ENCODE measurements around the gene TBXA2R. TPM values are rescaled to one million over a fixed set of nuclear protein-coding genes. Genes with fewer than 3 reads are reported as not detected.

The TBXA2R gene
- total and polyA plus RNA-seq, 2 donors, result 0.28 to 1.2 TPM

DNA sequence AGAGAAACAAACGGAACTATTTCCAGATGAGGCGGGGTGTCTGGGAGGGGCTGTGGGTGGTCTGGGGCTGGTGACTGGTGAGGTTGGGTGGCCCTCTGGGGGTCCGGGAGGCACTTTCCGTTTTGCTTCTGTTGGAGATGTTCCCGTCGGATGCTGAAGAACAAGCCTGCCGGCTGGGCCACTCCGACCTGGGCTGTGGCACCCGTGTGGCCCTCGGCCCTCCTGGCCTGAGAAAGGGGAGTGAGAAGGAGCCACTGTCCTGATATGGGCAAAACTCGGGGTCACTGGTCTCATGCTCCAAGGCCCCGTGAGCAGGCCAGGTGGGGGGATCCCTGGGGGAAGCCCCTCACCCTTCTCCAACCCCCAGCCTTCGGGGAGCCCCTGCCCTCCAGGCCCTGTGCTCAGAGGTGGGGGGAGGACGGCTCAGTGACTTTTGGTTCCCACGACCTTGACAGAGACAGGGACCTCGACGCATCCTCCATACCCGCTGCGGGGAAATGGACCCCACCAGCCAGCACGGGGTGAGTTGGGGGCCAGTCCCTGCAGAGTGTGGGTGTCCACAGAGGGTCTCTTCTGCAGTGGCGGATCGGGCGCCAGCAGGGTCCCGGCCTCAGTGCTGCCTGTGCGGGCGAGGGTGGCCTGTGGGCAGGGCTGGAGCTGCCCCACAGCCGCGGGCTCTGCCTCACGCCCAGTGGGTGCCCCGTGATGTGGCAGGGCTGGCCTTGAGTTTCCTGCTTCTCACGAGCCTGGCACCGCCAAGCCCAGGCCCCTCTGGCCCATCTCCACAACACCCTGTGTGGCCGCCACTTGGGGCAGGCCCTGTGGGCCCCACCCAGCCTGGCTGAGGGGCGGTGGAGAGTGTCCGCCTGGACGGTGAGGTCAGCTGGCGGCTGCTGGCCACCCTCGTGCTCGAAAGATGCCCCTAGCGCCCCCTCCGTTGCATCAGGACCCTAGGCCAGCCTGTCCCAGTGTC, 4.4 kb upstream of the TBXA2R start:
- no peak overlapping the region for H3K27ac ChIP-seq (ENCODE audit: low read depth in 1 of 2, low read length in 1 of 2)
- H3K9me3 ChIP-seq (ENCODE audit: control insufficient read depth in 2 of 2, insufficient read depth in 1 of 2, low read length in 1 of 2), result peaks cover 0 to 12% of the 10 kb centered on the region in 2 donors
- no peak for DNase-seq (ENCODE audit: low read depth in 6 of 9, low spot score in 9 of 9)
- peaks cover 40 to 60% of the 10 kb centered on the region in 2 donors for H3K36me3 ChIP-seq (ENCODE audit: control insufficient read depth in 2 of 2, insufficient read depth in 2 of 2, low read length in 1 of 2)
- H3K27me3 ChIP-seq (ENCODE audit: control insufficient read depth in 2 of 2, insufficient read depth in 1 of 2, low read length in 1 of 2), result peaks cover 20 to 24% of the 10 kb centered on the region in 2 donors
- 95% methylated on average over 41 of the region's 41 CpGs for WGBS
- no peak overlapping the region for H3K4me3 ChIP-seq (ENCODE audit: low read length in 2 of 2)
- H3K4me1 ChIP-seq (ENCODE audit: control insufficient read depth in 2 of 2, insufficient read depth in 2 of 2, low read length in 2 of 2), result peaks cover 5 to 29% of the 10 kb centered on the region in 2 donors

DNA sequence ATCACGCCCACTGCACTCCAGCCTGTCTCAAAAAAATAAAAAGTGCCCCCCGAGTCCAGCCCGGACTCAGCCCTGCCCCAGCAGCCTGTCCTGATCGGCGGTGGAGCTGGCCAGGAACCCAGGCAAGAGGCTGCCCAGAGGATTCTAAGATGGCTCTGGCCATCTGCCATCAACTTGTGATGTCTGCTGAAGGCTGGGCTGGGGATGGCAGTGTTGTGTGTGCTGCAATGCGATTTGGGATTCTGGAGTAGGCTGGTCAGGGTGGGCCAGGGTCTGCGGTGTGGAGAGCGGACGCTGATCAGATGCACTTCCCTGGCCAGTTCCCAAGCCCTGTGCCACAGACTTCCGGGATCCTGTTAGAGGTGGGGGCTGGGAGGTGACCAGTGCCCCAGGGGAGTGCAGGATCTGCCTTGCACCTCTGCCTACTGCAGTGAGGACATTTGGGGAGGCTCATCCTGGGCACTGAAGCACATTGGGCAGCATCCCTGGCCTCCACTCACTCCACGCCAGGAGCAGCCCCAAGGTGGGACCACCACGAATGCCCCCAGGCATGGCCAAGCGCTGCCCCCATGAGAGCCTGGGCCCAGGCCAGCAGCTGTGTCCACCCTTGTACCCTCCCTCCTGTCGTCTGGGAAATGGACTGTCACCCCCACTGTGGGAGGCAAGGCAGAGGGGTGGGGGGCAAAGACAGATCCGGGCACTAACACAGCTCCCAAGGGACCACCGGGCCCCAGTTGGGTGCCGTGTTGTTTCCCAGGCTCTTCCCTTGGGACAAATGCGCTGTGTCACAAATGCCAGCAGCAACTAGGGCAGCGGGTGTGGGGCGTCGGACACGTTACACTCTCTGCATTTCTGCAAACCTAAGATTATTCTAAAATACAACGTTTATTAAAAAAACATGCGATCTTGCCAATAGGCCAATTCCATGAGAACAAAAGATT, 3.4 kb upstream of the TBXA2R start:
- peaks cover 7 to 36% of the 10 kb centered on the region in 2 donors for H3K4me1 ChIP-seq (ENCODE audit: control insufficient read depth in 2 of 2, insufficient read depth in 2 of 2, low read length in 2 of 2)

DNA sequence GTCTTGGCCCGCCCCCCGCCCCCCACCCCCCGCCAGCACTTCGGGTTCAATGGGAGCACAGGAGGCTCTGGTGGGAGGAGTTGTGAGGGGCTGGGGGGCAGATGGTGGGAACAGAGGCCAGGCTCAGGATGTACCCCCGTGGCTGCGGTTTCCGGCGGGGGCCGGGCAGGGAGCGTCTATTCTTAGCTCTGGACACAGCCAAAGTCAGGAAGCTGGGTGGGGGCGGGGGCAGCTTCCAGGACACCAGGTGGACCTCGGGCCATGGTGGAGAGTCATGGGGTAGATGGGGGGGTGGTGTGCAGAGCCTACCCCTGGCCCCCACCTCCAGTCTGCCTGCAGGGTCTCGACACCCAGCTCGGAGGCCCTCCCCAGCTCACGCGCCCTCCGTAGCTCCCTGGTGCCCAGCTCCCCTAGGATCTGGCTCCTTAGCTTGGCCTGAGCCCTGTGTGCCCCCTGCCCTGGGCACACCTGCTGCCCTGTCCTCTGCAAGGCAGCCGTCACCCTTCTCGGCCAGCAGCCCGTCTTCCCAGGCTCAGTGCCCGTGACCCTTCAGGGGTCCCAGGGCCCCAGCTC, 2.2 kb upstream of the TBXA2R start:
- H3K27me3 ChIP-seq (ENCODE audit: control insufficient read depth in 2 of 2, insufficient read depth in 1 of 2, low read length in 1 of 2), result peaks cover 27 to 40% of the 10 kb centered on the region in 2 donors
- H3K4me3 ChIP-seq (ENCODE audit: low read length in 2 of 2), result no peak overlapping the region
- 22% methylated on average over 21 of the region's 21 CpGs for WGBS
- DNase-seq (ENCODE audit: low read depth in 6 of 9, low spot score in 9 of 9), result no peak
- peaks cover 7 to 42% of the 10 kb centered on the region in 2 donors for H3K4me1 ChIP-seq (ENCODE audit: control insufficient read depth in 2 of 2, insufficient read depth in 2 of 2, low read length in 2 of 2)
- no peak overlapping the region for H3K27ac ChIP-seq (ENCODE audit: low read depth in 1 of 2, low read length in 1 of 2)
- H3K36me3 ChIP-seq (ENCODE audit: control insufficient read depth in 2 of 2, insufficient read depth in 2 of 2, low read length in 1 of 2), result peaks cover 34 to 40% of the 10 kb centered on the region in 2 donors
- H3K9me3 ChIP-seq (ENCODE audit: control insufficient read depth in 2 of 2, insufficient read depth in 1 of 2, low read length in 1 of 2), result peaks cover 0 to 12% of the 10 kb centered on the region in 2 donors

More for the DNA sequence above, 3.4 kb upstream of the TBXA2R start:
- peaks cover 37 to 51% of the 10 kb centered on the region in 2 donors for H3K36me3 ChIP-seq (ENCODE audit: control insufficient read depth in 2 of 2, insufficient read depth in 2 of 2, low read length in 1 of 2)
- 94% methylated on average over 24 of the region's 24 CpGs for WGBS
- peak overlapping the region in 1 of 2 donors; percentile 2 for H3K27ac ChIP-seq (ENCODE audit: low read depth in 1 of 2, low read length in 1 of 2)
- H3K4me3 ChIP-seq (ENCODE audit: low read length in 2 of 2), result no peak overlapping the region
- peaks cover 0 to 12% of the 10 kb centered on the region in 2 donors for H3K9me3 ChIP-seq (ENCODE audit: control insufficient read depth in 2 of 2, insufficient read depth in 1 of 2, low read length in 1 of 2)
- no peak for DNase-seq (ENCODE audit: low read depth in 6 of 9, low spot score in 9 of 9)
- H3K27me3 ChIP-seq (ENCODE audit: control insufficient read depth in 2 of 2, insufficient read depth in 1 of 2, low read length in 1 of 2), result peaks cover 22 to 34% of the 10 kb centered on the region in 2 donors

DNA sequence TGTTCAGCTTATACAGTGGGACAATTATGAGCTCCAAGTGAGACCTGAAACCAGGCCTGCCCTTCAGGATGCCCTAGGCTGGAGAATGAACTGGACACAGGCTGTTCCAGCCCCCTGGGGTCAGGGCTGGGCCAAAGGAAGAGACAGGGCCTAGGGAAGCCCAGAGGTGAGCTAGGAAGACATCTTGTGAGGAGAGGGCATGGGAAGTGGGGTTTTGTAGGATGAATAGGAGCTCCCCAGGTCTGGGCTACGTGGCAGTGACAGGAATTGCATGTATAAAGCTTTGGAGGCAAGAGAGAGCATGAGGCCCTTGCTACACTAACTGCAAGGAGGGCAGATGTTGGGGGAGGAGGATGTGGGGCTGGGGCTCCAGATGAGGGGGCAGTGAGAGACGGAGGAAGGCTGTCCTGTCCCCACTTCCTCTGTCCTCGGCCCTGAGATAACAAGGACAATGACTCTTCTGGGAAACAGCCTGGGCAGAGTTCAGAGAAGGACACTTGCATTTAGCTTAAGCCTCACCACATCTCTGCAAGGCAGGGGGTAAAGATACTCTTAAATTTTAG, 1.5 kb upstream of the TBXA2R start:
- no peak for DNase-seq (ENCODE audit: low read depth in 6 of 9, low spot score in 9 of 9)
- Histone ChIP-seq H3K27ac (ENCODE audit: low read depth in 1 of 2, low read length in 1 of 2) (no peak overlapping the region), H3K36me3 (ENCODE audit: control insufficient read depth in 2 of 2, insufficient read depth in 2 of 2, low read length in 1 of 2) (peaks cover 28 to 33% of the 10 kb centered on the region in 2 donors), H3K4me3 (ENCODE audit: low read length in 2 of 2) (no peak overlapping the region), H3K27me3 (ENCODE audit: control insufficient read depth in 2 of 2, insufficient read depth in 1 of 2, low read length in 1 of 2) (peaks cover 27 to 45% of the 10 kb centered on the region in 2 donors), H3K9me3 (ENCODE audit: control insufficient read depth in 2 of 2, insufficient read depth in 1 of 2, low read length in 1 of 2) (peaks cover 0 to 12% of the 10 kb centered on the region in 2 donors), H3K4me1 (ENCODE audit: control insufficient read depth in 2 of 2, insufficient read depth in 2 of 2, low read length in 2 of 2) (peaks cover 7 to 42% of the 10 kb centered on the region in 2 donors)
- WGBS, result 16% methylated on average over 3 of the region's 3 CpGs

DNA sequence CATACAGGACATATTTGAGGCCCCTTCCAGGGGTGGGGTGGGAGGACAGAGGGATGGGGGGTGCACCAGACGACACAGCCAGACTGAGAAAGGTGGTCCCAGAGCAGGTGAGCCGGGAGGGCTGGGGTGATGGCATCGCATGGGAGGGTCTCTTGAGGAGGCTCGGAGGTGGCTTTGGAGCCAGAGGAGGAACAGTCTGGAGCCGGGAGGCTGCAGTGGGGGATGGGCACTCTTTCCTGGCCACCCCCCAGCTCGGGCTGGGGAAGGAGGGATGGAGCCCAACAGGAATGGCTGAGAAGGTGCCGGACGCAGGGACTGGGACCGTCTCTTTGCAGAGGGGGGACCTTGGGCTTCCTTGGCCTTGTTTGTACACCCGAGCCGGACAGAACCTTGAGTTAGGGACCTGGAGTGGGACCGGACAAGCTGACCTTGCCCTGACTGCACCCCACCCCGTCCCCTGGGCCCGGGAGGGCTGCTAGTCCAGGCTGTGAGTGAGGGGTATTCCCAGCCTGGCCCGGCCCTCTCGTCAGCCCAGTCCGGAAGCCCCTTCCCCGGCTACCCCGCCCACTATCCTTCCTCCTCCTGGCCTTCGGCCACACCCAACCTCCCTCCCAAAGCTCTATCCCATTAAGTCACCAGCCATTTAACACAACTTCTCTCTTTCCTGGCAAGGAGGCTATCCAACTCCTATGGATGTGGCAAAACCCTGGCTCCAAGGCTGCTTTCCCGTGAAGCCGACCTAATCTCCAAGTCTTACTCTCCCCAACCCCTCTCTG, 816 bp upstream of the TBXA2R start:
- no peak overlapping the region for H3K4me3 ChIP-seq (ENCODE audit: low read length in 2 of 2)
- peaks cover 25 to 27% of the 10 kb centered on the region in 2 donors for H3K36me3 ChIP-seq (ENCODE audit: control insufficient read depth in 2 of 2, insufficient read depth in 2 of 2, low read length in 1 of 2)
- H3K27ac ChIP-seq (ENCODE audit: low read depth in 1 of 2, low read length in 1 of 2), result no peak overlapping the region
- H3K4me1 ChIP-seq (ENCODE audit: control insufficient read depth in 2 of 2, insufficient read depth in 2 of 2, low read length in 2 of 2), result peaks cover 7 to 42% of the 10 kb centered on the region in 2 donors
- H3K27me3 ChIP-seq (ENCODE audit: control insufficient read depth in 2 of 2, insufficient read depth in 1 of 2, low read length in 1 of 2), result peaks cover 27 to 45% of the 10 kb centered on the region in 2 donors
- no peak for DNase-seq (ENCODE audit: low read depth in 6 of 9, low spot score in 9 of 9)
- H3K9me3 ChIP-seq (ENCODE audit: control insufficient read depth in 2 of 2, insufficient read depth in 1 of 2, low read length in 1 of 2), result peaks cover 0 to 12% of the 10 kb centered on the region in 2 donors
- 38% methylated on average over 22 of the region's 22 CpGs for WGBS

DNA sequence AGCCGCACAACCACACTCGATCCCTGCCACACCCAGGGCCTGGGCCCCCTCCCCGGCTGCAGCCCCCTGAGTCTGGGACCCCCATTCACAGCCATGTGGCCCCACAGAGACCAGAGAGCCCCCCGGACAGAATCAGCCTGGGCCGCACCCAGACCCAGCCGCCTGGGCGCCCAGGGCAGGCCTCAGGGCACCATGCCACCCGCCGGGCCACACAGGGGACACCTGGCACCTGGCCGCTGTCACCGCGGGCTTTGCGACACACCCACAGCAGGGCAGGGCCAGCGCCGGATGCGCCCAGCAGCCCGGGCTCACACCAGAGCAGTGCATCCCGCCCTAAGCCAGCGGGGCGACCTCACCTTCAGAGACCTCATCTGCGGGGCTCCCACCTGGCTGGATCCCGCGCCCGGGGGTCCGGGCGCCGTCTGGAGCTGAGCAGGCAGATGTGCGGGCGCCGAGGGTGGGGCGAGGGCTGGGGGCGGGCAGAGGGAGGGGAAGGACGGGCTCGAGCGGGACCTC, 443 bp downstream of the TBXA2R start:
- H3K4me1 ChIP-seq (ENCODE audit: control insufficient read depth in 2 of 2, insufficient read depth in 2 of 2, low read length in 2 of 2), result peaks cover 7 to 42% of the 10 kb centered on the region in 2 donors
- H3K27ac ChIP-seq (ENCODE audit: low read depth in 1 of 2, low read length in 1 of 2), result no peak overlapping the region
- H3K9me3 ChIP-seq (ENCODE audit: control insufficient read depth in 2 of 2, insufficient read depth in 1 of 2, low read length in 1 of 2), result peaks cover 0 to 12% of the 10 kb centered on the region in 2 donors
- H3K27me3 ChIP-seq (ENCODE audit: control insufficient read depth in 2 of 2, insufficient read depth in 1 of 2, low read length in 1 of 2), result peaks cover 27 to 45% of the 10 kb centered on the region in 2 donors
- DNase-seq (ENCODE audit: low read depth in 6 of 9, low spot score in 9 of 9), result no peak
- peak overlapping the region; percentile 2 to 29 for H3K4me3 ChIP-seq (ENCODE audit: low read length in 2 of 2)
- 7% methylated on average over 35 of the region's 35 CpGs for WGBS
- H3K36me3 ChIP-seq (ENCODE audit: control insufficient read depth in 2 of 2, insufficient read depth in 2 of 2, low read length in 1 of 2), result peaks cover 12 to 14% of the 10 kb centered on the region in 2 donors

DNA sequence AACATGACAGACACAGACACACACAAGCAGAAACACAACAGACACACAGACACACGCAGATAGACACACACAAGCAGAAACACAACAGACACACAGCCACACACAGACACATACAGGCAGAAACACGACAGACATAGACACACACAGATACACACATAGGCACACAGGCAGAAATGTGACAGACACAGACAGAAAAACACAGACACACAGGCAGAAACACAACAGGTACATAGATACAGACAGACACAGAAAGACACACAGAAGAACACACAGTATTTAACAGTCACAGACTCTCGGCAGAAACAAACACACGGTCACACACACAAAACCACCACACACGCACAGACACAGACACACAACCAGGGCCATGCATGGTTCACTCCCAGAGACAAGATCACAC, 905 bp downstream of the TBXA2R start:
- Histone ChIP-seq H3K27ac (ENCODE audit: low read depth in 1 of 2, low read length in 1 of 2) (no peak overlapping the region), H3K4me3 (ENCODE audit: low read length in 2 of 2) (no peak overlapping the region), H3K9me3 (ENCODE audit: control insufficient read depth in 2 of 2, insufficient read depth in 1 of 2, low read length in 1 of 2) (peaks cover 0 to 12% of the 10 kb centered on the region in 2 donors), H3K4me1 (ENCODE audit: control insufficient read depth in 2 of 2, insufficient read depth in 2 of 2, low read length in 2 of 2) (peaks cover 7 to 42% of the 10 kb centered on the region in 2 donors), H3K27me3 (ENCODE audit: control insufficient read depth in 2 of 2, insufficient read depth in 1 of 2, low read length in 1 of 2) (peaks cover 27 to 45% of the 10 kb centered on the region in 2 donors), H3K36me3 (ENCODE audit: control insufficient read depth in 2 of 2, insufficient read depth in 2 of 2, low read length in 1 of 2) (peaks cover 8 to 9% of the 10 kb centered on the region in 2 donors)
- WGBS, result 66% methylated on average over 5 of the region's 5 CpGs
- no peak for DNase-seq (ENCODE audit: low read depth in 6 of 9, low spot score in 9 of 9)

Data from thymus (tissue), 11 donors.